Measurements from ENCODE around the gene BMPR1B.

DNA sequence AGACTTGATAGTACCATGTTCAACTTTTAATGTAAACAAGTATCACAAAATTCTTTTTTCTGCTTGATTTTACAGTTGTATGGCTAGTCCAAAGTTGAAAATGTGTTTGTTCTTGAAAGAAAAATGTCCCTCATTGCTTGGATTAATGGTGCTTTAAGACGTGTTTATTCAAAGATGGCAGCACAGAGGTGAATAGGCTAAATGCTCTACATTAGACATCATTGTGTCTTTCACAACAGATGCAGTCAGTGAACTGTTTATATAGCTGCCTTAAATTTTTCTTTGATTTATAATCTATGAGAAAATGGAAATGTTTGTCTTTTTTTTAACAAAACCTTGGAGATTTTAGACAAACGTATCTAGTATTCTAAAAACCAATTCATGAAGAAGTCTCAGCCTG is 137.3 kb downstream of the BMPR1B start:
- TF ChIP-seq, protein P1, sequence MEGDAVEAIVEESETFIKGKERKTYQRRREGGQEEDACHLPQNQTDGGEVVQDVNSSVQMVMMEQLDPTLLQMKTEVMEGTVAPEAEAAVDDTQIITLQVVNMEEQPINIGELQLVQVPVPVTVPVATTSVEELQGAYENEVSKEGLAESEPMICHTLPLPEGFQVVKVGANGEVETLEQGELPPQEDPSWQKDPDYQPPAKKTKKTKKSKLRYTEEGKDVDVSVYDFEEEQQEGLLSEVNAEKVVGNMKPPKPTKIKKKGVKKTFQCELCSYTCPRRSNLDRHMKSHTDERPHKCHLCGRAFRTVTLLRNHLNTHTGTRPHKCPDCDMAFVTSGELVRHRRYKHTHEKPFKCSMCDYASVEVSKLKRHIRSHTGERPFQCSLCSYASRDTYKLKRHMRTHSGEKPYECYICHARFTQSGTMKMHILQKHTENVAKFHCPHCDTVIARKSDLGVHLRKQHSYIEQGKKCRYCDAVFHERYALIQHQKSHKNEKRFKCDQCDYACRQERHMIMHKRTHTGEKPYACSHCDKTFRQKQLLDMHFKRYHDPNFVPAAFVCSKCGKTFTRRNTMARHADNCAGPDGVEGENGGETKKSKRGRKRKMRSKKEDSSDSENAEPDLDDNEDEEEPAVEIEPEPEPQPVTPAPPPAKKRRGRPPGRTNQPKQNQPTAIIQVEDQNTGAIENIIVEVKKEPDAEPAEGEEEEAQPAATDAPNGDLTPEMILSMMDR (IDR thresholded peaks at IDR 0.05; ENCODE audit: low read length): no peak
- TF ChIP-seq EZH2 (optimal IDR thresholded peaks at IDR 0.05; ENCODE audit: low read depth, low read length) (no peak), EZH2phosphoT487 (IDR thresholded peaks at IDR 0.05; ENCODE audit: low read length) (no peak)

Measured in MM.1S (cell line).